ENCODE results near the gene MTA3.

GRCh38 chr2:42723465-42723864 lies 155.0 kb downstream of the MTA3 start:
- TF ChIP-seq GATA3 (IDR thresholded peaks at IDR 0.05; ENCODE audit: low read depth, low read length) = no peak
- no peak for TF ChIP-seq GATA2 (IDR thresholded peaks at IDR 0.05; ENCODE audit: low read depth, low read length)
